Choroid plexus epithelial cell (primary cell): ENCODE measurements around the gene POLR2H.

ENCODE experiments used
- DNase-seq: peaks from one replicate; pipeline ENCODE4 v3.0.0-alpha.2; 2010; ENCODE audit warnings: low read depth
- H3K4me3 ChIP-seq: 2 replicates; pipeline ENCODE4 v1.5.1; 2011; ENCODE audit warnings: low read depth, mild to moderate bottlenecking, control low read depth, low read length, moderate library complexity
- CTCF ChIP-seq: conservative IDR thresholded peaks from 2 replicates; pipeline ENCODE4 v1.5.1; 2011; ENCODE audit warnings: low read depth, mild to moderate bottlenecking, control low read depth, inconsistent platforms, low read length, moderate library complexity

The POLR2H gene

DNA sequence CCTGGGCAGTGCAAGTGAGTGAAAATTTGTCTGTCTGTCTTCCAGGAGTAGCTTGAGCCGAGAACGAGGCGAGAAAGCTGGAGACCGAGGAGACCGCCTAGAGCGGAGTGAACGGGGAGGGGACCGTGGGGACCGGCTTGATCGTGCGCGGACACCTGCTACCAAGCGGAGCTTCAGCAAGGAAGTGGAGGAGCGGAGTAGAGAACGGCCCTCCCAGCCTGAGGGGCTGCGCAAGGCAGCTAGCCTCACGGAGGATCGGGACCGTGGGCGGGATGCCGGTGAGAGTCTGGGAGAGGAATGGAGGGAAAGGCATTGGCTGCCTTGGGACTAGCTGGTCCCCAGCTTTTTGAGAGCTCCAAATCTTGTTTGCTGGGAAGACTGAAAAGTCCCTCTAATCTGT is 34.3 kb upstream of the POLR2H start:
- TF ChIP-seq CTCF, result no peak
- DNase-seq, result no peak
- no peak overlapping the region for H3K4me3 ChIP-seq

DNA sequence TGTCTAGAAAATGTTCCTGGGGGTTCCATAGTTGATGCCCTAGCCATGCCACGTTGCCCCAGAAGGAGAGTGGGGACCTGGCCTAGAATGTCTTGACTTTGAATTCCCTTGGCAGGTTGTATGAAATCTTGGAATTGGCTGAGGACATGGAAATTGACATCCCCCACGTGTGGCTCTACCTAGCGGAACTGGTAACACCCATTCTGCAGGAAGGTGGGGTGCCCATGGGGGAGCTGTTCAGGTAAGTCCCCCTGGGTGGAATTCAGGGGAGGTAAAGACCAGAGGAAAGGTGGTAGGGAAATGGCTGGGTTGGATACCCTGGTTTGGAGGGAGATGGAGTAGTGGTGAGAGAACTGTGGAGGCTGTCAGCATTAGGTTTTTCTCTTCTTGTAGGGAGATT is 33.0 kb upstream of the POLR2H start:
- TF ChIP-seq CTCF, result no peak
- DNase-seq, result no peak
- no peak overlapping the region for H3K4me3 ChIP-seq

- no peak for TF ChIP-seq CTCF
- no peak overlapping the region for H3K4me3 ChIP-seq
- peak; percentile 97 for DNase-seq
Measured at GRCh38 chr3:184332370-184333090, 29.0 kb upstream of the POLR2H start.

DNA sequence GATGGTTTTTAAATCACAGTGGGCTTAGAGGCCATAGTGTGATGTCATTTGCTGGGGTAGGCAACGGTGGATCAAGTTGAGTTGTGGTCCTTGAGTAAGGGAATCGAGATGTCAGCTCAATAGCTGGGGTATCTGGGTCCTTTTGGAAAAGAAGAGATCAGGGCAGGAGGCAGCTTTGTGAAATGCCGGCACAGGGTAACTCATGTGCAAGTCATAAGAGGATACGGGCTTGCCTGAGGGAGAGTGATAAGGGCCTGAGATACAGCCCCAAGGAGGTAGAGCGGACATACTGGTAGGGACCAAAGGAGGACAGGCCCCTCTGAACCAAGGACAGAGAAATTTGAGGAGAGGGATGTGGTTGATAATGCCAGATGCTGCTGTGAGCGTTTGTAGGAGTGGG is 28.3 kb upstream of the POLR2H start:
- no peak overlapping the region for H3K4me3 ChIP-seq
- DNase-seq, result no peak
- no peak for TF ChIP-seq CTCF

GRCh38 chr3:184333700-184334099 is 27.8 kb upstream of the POLR2H start:
- H3K4me3 ChIP-seq, result no peak overlapping the region
- no peak for TF ChIP-seq CTCF
- DNase-seq, result no peak

GRCh38 chr3:184334470-184335158 is 26.9 kb upstream of the POLR2H start:
- DNase-seq, result no peak
- no peak for TF ChIP-seq CTCF
- no peak overlapping the region for H3K4me3 ChIP-seq

GRCh38 chr3:184335291-184335660 is 26.2 kb upstream of the POLR2H start:
- DNase-seq, result no peak
- no peak for TF ChIP-seq CTCF
- H3K4me3 ChIP-seq, result no peak overlapping the region
